GM21360 (cell line): Measurements from ENCODE around the gene SHF.
A peak's percentile ranks its signal among the peaks of the same experiment; 100 is the strongest.

ENCODE experiments used
- ATAC-seq: cut with Tn5 transposase; IDR thresholded peaks from one replicate; pipeline ENCODE4 v1.9.1; 2021; ENCODE audit warnings: mild to moderate bottlenecking, moderate library complexity; ENCODE audit not compliant: unreplicated experiment

The SHF gene

GRCh38 chr15:45199136-45199810 is 11.5 kb upstream of the SHF start:
- peak; percentile 10 for ATAC-seq

- peak; percentile 44 for ATAC-seq
Observed at GRCh38 chr15:45198337-45199135, 10.8 kb upstream of the SHF start.

- no peak for ATAC-seq
Observed at GRCh38 chr15:45197512-45197911, 9.7 kb upstream of the SHF start.

- ATAC-seq: peak; percentile 7
Observed at GRCh38 chr15:45187578-45187893, 230 bp downstream of the SHF start.

- no peak for ATAC-seq
Observed at GRCh38 chr15:45186771-45187577, 792 bp downstream of the SHF start.

- no peak for ATAC-seq
Observed at GRCh38 chr15:45185903-45186770, 1.6 kb downstream of the SHF start.

GRCh38 chr15:45185069-45185779 is 2.5 kb downstream of the SHF start:
- no peak for ATAC-seq

GRCh38 chr15:45184562-45185041 is 3.2 kb downstream of the SHF start:
- ATAC-seq: no peak

GRCh38 chr15:45183511-45183910 is 4.3 kb downstream of the SHF start:
- no peak for ATAC-seq

GRCh38 chr15:45182996-45183395 is 4.8 kb downstream of the SHF start:
- ATAC-seq: no peak

- ATAC-seq: no peak
Observed at GRCh38 chr15:45181491-45182285, 6.1 kb downstream of the SHF start.

- ATAC-seq: no peak
Observed at GRCh38 chr15:45180648-45181436, 6.9 kb downstream of the SHF start.

- no peak for ATAC-seq
Observed at GRCh38 chr15:45180201-45180600, 7.6 kb downstream of the SHF start.

- no peak for ATAC-seq
Observed at GRCh38 chr15:45179221-45179985, 8.4 kb downstream of the SHF start.

- no peak for ATAC-seq
Observed at GRCh38 chr15:45177285-45177684, 10.5 kb downstream of the SHF start.

- no peak for ATAC-seq
Observed at GRCh38 chr15:45174577-45174976, 13.2 kb downstream of the SHF start.

- no peak for ATAC-seq
Observed at GRCh38 chr15:45174069-45174468, 13.7 kb downstream of the SHF start.

- ATAC-seq: no peak
Observed at GRCh38 chr15:45171912-45172311, 15.9 kb downstream of the SHF start.
